Neural progenitor cell (in vitro differentiated cells): ENCODE measurements around the gene UBE2B. TPM values are rescaled to one million over a fixed set of nuclear protein-coding genes. Genes with fewer than 3 reads are reported as not detected.
"Not testable (repeated sequence)": the region's sequence is repeated elsewhere in the genome, so short reads cannot be mapped to it uniquely, and the experiment has no call there.

Experiments used
- DNase-seq: peaks from one replicate; pipeline ENCODE4 v3.0.0-alpha.2; 2016; ENCODE audit warnings: low spot score
- H2AFZ ChIP-seq: fragments of 200-600 bp; sonication (generic); replicated peaks from 2 replicates; pipeline ENCODE4 v1.6.1; 2016; ENCODE audit warnings: antibody characterized with exemption
- H3F3A ChIP-seq: fragments of 200-600 bp; sonication (generic); 2 replicates; pipeline ENCODE4 v1.6.1; 2016; ENCODE audit warnings: antibody characterized with exemption, low read depth
- H3K27ac ChIP-seq: fragments of 200-600 bp; sonication (generic); 2 replicates; pipeline ENCODE4 v1.5.1; 2016; ENCODE audit warnings: mild to moderate bottlenecking
- H3K27me3 ChIP-seq: fragments of 200-600 bp; sonication (generic); 2 replicates; pipeline ENCODE4 v1.6.1; 2016; ENCODE audit warnings: mild to moderate bottlenecking, moderate library complexity
- H3K36me3 ChIP-seq: fragments of 200-600 bp; sonication (generic); 2 replicates; pipeline ENCODE4 v1.5.1; 2016
- H3K4me1 ChIP-seq: fragments of 200-600 bp; sonication (generic); 2 replicates; pipeline ENCODE4 v1.6.1; 2016; ENCODE audit warnings: mixed run types
- H3K4me2 ChIP-seq: fragments of 200-600 bp; sonication (generic); 2 replicates; pipeline ENCODE4 v1.6.1; 2016
- H3K4me3 ChIP-seq: fragments of 200-600 bp; sonication (generic); 2 replicates; pipeline ENCODE4 v1.5.1; 2016
- H3K79me2 ChIP-seq: fragments of 200-600 bp; sonication (generic); 2 replicates; pipeline ENCODE4 v1.6.1; 2016; ENCODE audit warnings: low read depth
- H3K9ac ChIP-seq: fragments of 200-600 bp; sonication (generic); 2 replicates; pipeline ENCODE4 v1.6.1; 2016
- H3K9me3 ChIP-seq: fragments of 200-600 bp; sonication (generic); 2 replicates; pipeline ENCODE4 v1.5.1; 2016; ENCODE audit warnings: low read depth
- H4K20me1 ChIP-seq: fragments of 200-600 bp; sonication (generic); 2 replicates; pipeline ENCODE4 v1.6.1; 2016; ENCODE audit warnings: low read depth
- H3K27ac Mint-ChIP-seq: 3 replicates; pipeline ENCODE4 v1.8.0; 2021; ENCODE audit warnings: mixed read lengths
- H3K27me3 Mint-ChIP-seq: 2 replicates; pipeline ENCODE4 v1.8.0; 2022; ENCODE audit warnings: low read depth, mild to moderate bottlenecking, inconsistent platforms, moderate library complexity, mixed read lengths; ENCODE audit not compliant: insufficient read depth
- H3K36me3 Mint-ChIP-seq: 3 replicates; pipeline ENCODE4 v1.8.0; 2021; ENCODE audit warnings: mixed read lengths
- H3K4me1 Mint-ChIP-seq: 3 replicates; pipeline ENCODE4 v1.8.0; 2021; ENCODE audit warnings: mixed read lengths
- H3K4me3 Mint-ChIP-seq: 3 replicates; pipeline ENCODE4 v1.8.0; 2021; ENCODE audit warnings: mild to moderate bottlenecking, moderate library complexity, mixed read lengths
- H3K9me3 Mint-ChIP-seq: 3 replicates; pipeline ENCODE4 v1.8.0; 2020; ENCODE audit warnings: mixed read lengths
- CTCF ChIP-seq: fragments of 200-600 bp; sonication (generic); IDR thresholded peaks from 2 replicates; pipeline ENCODE4 v1.5.1; 2017; ENCODE audit warnings: antibody characterized with exemption, mild to moderate bottlenecking
- EZH2 ChIP-seq: fragments of 200-600 bp; sonication (generic); IDR thresholded peaks from 2 replicates; pipeline ENCODE4 v1.6.1; 2017; ENCODE audit warnings: antibody characterized with exemption, mild to moderate bottlenecking, moderate library complexity
- EZH2phosphoT487 ChIP-seq: fragments of 200-600 bp; sonication (generic); IDR thresholded peaks from 2 replicates; pipeline ENCODE4 v1.6.1; 2017; ENCODE audit warnings: antibody characterized with exemption
- total RNA-seq: library from RNA; depleted of rRNA; stranded (reverse); fragments of >200 nt; gene quantifications from 2 replicates; pipeline ENCODE4 v1.2.3, GENCODE V29; 2015; ENCODE audit warnings: low replicate concordance

UBE2B gene
- total RNA-seq: 30.1 and 72.4 TPM in 2 replicates

GRCh38 chr5:134370871-134371833 is at the start of gene UBE2B:
Gene UBE2B, plus strand, starts transcription at chr5:134371569. Its CDS starts 27 bp downstream, at chr5:134371596.
- H3K4me3 ChIP-seq: peak within 1 kb of the TSS; percentile 84
- H3K4me1 ChIP-seq: peaks cover 8% of the 10 kb centered on the region
- Mint-ChIP-seq H3K27me3 (peaks cover 7% of the 10 kb centered on the region), H3K36me3 (peaks cover 9% of the 10 kb centered on the region), H3K9me3 (peaks cover 4% of the 10 kb centered on the region), H3K4me3 (peak within 1 kb of the TSS; percentile 98), H3K4me1 (peaks cover 32% of the 10 kb centered on the region), H3K27ac (peak within 1 kb of the TSS; percentile 100)
- H3K9ac ChIP-seq: peak within 1 kb of the TSS; percentile 95
- peak within 1 kb of the TSS; percentile 99 for H2AFZ ChIP-seq
- H3K9me3 ChIP-seq: no peaks in the 10 kb centered on the region
- H3K27me3 ChIP-seq: no peaks in the 10 kb centered on the region
- H3K36me3 ChIP-seq: peaks cover 4% of the 10 kb centered on the region
- H3K4me2 ChIP-seq: peak within 1 kb of the TSS; percentile 76
- peaks cover 40% of the 10 kb centered on the region for H4K20me1 ChIP-seq
- DNase-seq: peak; percentile 98
- H3K79me2 ChIP-seq: peaks cover 66% of the 10 kb centered on the region
- no peak for TF ChIP-seq CTCF
- TF ChIP-seq EZH2phosphoT487: no peak
- TF ChIP-seq EZH2: peak; percentile 11
- H3F3A ChIP-seq: peaks cover 19% of the 10 kb centered on the region
- peak within 1 kb of the TSS; percentile 99 for H3K27ac ChIP-seq

GRCh38 chr5:134327327-134327726 is 44.0 kb upstream of the UBE2B start:
- H3F3A ChIP-seq: no peaks in the 10 kb centered on the region
- no peak overlapping the region for H2AFZ ChIP-seq
- no peak overlapping the region for H3K27ac ChIP-seq
- no peaks in the 10 kb centered on the region for H3K27me3 ChIP-seq
- Mint-ChIP-seq H3K27me3 (peaks cover 4% of the 10 kb centered on the region), H3K4me1 (no peaks in the 10 kb centered on the region), H3K9me3 (peaks cover 26% of the 10 kb centered on the region), H3K36me3 (peaks cover 9% of the 10 kb centered on the region), H3K4me3 (no peak overlapping the region), H3K27ac (no peak overlapping the region)
- no peak overlapping the region for H3K4me2 ChIP-seq
- no peak overlapping the region for H3K4me3 ChIP-seq
- H3K4me1 ChIP-seq: no peaks in the 10 kb centered on the region
- H3K79me2 ChIP-seq: no peaks in the 10 kb centered on the region
- H3K9me3 ChIP-seq: peaks cover 3% of the 10 kb centered on the region
- no peaks in the 10 kb centered on the region for H3K36me3 ChIP-seq
- H4K20me1 ChIP-seq: no peaks in the 10 kb centered on the region
- DNase-seq: no peak
- no peak overlapping the region for H3K9ac ChIP-seq
- TF ChIP-seq EZH2 (no peak), CTCF (no peak)

GRCh38 chr5:134328619-134329018 is 42.8 kb upstream of the UBE2B start:
- DNase-seq: no peak
- no peaks in the 10 kb centered on the region for H3K36me3 ChIP-seq
- H3K4me3 Mint-ChIP-seq: no peak overlapping the region
- H3K4me2 ChIP-seq: no peak overlapping the region
- no peaks in the 10 kb centered on the region for H3F3A ChIP-seq
- no peak overlapping the region for H3K27ac ChIP-seq
- no peak overlapping the region for H3K4me3 ChIP-seq
- TF ChIP-seq CTCF: no peak
- no peak for TF ChIP-seq EZH2phosphoT487
- no peak for TF ChIP-seq EZH2
- peaks cover 39% of the 10 kb centered on the region for H3K9me3 Mint-ChIP-seq
- no peak overlapping the region for H2AFZ ChIP-seq
- no peaks in the 10 kb centered on the region for H3K27me3 ChIP-seq
- H3K27me3 Mint-ChIP-seq: peaks cover 4% of the 10 kb centered on the region
- H3K36me3 Mint-ChIP-seq: peaks cover 9% of the 10 kb centered on the region
- no peak overlapping the region for H3K9ac ChIP-seq
- no peaks in the 10 kb centered on the region for H3K4me1 Mint-ChIP-seq
- peaks cover 3% of the 10 kb centered on the region for H3K9me3 ChIP-seq
- no peak overlapping the region for H3K27ac Mint-ChIP-seq
- no peaks in the 10 kb centered on the region for H4K20me1 ChIP-seq
- H3K79me2 ChIP-seq: no peaks in the 10 kb centered on the region
- H3K4me1 ChIP-seq: no peaks in the 10 kb centered on the region

- H3K4me3 Mint-ChIP-seq, H3K27me3 Mint-ChIP-seq, H3K9me3 ChIP-seq, H2AFZ ChIP-seq, H3K4me2 ChIP-seq, DNase-seq, H3K9ac ChIP-seq, H3K27me3 ChIP-seq, H3K27ac Mint-ChIP-seq, H3F3A ChIP-seq, H3K79me2 ChIP-seq, H4K20me1 ChIP-seq, H3K4me3 ChIP-seq, H3K27ac ChIP-seq, H3K4me1 Mint-ChIP-seq, H3K36me3 ChIP-seq, H3K4me1 ChIP-seq: not testable (repeated sequence)
- Mint-ChIP-seq H3K9me3 (peaks cover 62% of the 10 kb centered on the region), H3K36me3 (peaks cover 17% of the 10 kb centered on the region)
Measured at GRCh38 chr5:134336833-134337232, 34.5 kb upstream of the UBE2B start.

- H3K27me3 Mint-ChIP-seq, H3K4me1 Mint-ChIP-seq: not testable (repeated sequence)
Measured at GRCh38 chr5:134343500-134343899, 27.9 kb upstream of the UBE2B start.

More at GRCh38 chr5:134343500-134343899, 27.9 kb upstream of the UBE2B start:
- not testable (repeated sequence) for H4K20me1 ChIP-seq, DNase-seq, H3K4me3 ChIP-seq, H3K27ac Mint-ChIP-seq, H3K9me3 ChIP-seq, H3K27me3 ChIP-seq, H3K9ac ChIP-seq, H3F3A ChIP-seq, H3K9me3 Mint-ChIP-seq, H2AFZ ChIP-seq, H3K4me2 ChIP-seq, H3K36me3 ChIP-seq, H3K4me1 ChIP-seq, H3K4me3 Mint-ChIP-seq, H3K79me2 ChIP-seq, H3K27ac ChIP-seq
- H3K36me3 Mint-ChIP-seq: peaks cover 13% of the 10 kb centered on the region
